WERI-Rb-1 (cell line): ENCODE results near the gene COPS3.

Experiments used
- DNase-seq: peaks from one replicate; pipeline ENCODE4 v3.0.0-alpha.2; 2020
- H3K27ac ChIP-seq: fragments of 250-450 bp; sonication (Bioruptor Pico); 2 replicates; pipeline ENCODE4 v1.5.1; 2020; ENCODE audit warnings: mild to moderate bottlenecking, moderate library complexity
- H3K27me3 ChIP-seq: fragments of 250-450 bp; sonication (Bioruptor Pico); 2 replicates; pipeline ENCODE4 v1.5.1; 2021; ENCODE audit warnings: mild to moderate bottlenecking, low read depth, moderate library complexity; ENCODE audit not compliant: insufficient read depth, severe bottlenecking
- H3K36me3 ChIP-seq: fragments of 250-450 bp; sonication (Bioruptor Pico); 2 replicates; pipeline ENCODE4 v1.5.1; 2020; ENCODE audit warnings: mild to moderate bottlenecking, moderate library complexity
- H3K4me3 ChIP-seq: 2 replicates; pipeline ENCODE4 v1.5.1; 2011; ENCODE audit warnings: low read depth, mild to moderate bottlenecking, control low read depth, low read length
- H3K9me3 ChIP-seq: fragments of 250-450 bp; sonication (Bioruptor Pico); 2 replicates; pipeline ENCODE4 v1.5.1; 2021; ENCODE audit warnings: mild to moderate bottlenecking, moderate library complexity; ENCODE audit not compliant: severe bottlenecking
- TF ChIP-seq, protein P1 (sequence below): IDR thresholded peaks from 2 replicates; pipeline ENCODE4 v1.5.1; 2011; ENCODE audit warnings: low read depth, mild to moderate bottlenecking, control low read depth, inconsistent platforms, low read length

Gene COPS3

DNA sequence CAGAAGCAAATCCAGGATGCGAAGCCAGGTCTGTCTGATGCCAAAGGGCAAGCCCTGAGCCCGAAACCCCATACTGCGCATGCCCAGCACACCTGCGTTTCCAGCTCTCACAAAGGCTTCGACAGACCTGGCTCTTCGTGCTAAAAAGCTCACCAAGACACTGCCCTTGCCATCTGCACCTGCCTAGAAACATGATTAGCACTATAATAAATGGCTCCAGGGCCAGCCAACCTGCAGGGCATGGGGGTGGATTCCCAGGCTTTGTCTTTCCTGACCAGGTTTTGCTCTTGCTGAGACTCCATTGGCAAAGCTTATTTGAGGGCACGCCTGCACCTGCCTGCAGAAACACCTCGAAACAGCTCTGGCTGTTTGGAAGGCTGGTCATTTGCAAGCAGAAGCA is 60.5 kb downstream of the COPS3 start:
- Histone ChIP-seq H3K9me3 (no peaks in the 10 kb centered on the region), H3K36me3 (peaks cover 86% of the 10 kb centered on the region), H3K27me3 (no peaks in the 10 kb centered on the region), H3K4me3 (no peak overlapping the region), H3K27ac (no peak overlapping the region; the same call in 1 of the 2 replicates)
- TF ChIP-seq, protein P1, sequence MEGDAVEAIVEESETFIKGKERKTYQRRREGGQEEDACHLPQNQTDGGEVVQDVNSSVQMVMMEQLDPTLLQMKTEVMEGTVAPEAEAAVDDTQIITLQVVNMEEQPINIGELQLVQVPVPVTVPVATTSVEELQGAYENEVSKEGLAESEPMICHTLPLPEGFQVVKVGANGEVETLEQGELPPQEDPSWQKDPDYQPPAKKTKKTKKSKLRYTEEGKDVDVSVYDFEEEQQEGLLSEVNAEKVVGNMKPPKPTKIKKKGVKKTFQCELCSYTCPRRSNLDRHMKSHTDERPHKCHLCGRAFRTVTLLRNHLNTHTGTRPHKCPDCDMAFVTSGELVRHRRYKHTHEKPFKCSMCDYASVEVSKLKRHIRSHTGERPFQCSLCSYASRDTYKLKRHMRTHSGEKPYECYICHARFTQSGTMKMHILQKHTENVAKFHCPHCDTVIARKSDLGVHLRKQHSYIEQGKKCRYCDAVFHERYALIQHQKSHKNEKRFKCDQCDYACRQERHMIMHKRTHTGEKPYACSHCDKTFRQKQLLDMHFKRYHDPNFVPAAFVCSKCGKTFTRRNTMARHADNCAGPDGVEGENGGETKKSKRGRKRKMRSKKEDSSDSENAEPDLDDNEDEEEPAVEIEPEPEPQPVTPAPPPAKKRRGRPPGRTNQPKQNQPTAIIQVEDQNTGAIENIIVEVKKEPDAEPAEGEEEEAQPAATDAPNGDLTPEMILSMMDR = no peak
- DNase-seq = no peak

DNA sequence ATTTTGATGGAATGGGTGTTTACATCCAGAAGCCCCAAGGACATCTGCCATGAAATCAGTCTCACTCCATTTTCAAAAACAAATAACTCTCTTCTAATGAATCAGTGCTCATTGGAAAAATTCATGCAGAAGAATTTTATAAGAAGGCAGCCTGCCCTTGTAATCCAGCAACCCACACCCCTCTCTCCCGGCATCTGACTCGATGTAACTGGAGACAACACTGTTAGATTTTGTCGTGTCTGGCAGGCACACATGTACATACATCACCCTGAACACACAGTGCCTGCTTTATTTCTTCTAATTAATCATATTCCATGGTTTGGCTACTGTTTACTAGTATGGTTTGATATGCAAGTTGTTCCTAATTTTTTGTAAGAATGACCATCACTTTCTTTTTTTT is 63.1 kb downstream of the COPS3 start:
- H3K27ac ChIP-seq = no peak overlapping the region
- no peaks in the 10 kb centered on the region for H3K9me3 ChIP-seq
- H3K36me3 ChIP-seq = peaks cover 82% of the 10 kb centered on the region
- no peak for DNase-seq
- TF ChIP-seq, protein P1 = no peak
- no peaks in the 10 kb centered on the region for H3K27me3 ChIP-seq
- no peak overlapping the region for H3K4me3 ChIP-seq

DNA sequence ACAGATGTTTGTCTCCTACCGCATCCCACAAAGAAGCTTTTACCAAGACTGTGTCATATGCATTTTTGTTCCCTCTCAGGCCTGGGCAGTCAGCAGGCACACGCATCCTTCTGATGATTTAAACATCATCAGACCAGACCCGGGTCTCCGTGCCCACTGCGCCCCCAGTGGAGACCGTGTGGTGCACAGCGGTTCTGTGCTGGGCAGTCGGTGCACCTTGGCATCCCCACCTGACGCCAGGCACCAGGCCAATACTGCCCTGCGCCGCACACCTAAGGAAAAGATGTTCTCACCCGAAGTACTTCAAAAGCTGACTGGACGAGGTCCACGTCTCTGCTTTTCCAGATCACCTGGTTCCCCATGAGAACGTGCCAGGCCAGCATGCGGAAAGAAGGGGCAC is 64.3 kb downstream of the COPS3 start:
- TF ChIP-seq, protein P1 = peak; percentile 23; the same call in 1 of the 2 replicates
- no peaks in the 10 kb centered on the region for H3K9me3 ChIP-seq
- no peak for DNase-seq
- no peak overlapping the region for H3K4me3 ChIP-seq
- H3K36me3 ChIP-seq = peaks cover 85% of the 10 kb centered on the region
- no peaks in the 10 kb centered on the region for H3K27me3 ChIP-seq
- no peak overlapping the region for H3K27ac ChIP-seq

DNA sequence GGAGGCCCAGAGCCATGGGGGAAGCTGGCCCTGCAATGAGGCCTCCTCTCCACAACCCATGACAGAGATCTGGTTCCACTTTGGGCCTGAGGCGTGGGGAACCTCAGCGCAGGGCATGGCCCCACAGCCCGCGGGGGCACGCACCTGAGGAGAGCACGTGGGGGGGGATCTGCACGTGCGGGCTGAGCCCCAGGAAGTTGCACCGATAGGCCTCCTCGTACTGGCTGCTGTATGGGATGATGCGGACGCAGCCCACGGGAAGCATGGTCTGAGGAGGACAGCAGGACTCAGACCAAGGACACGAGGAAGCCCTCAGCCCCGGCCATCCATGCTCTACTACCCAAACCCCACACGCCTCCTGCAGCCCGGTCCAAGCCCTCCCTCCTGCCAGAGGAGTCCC is 64.8 kb downstream of the COPS3 start:
- no peak overlapping the region for H3K4me3 ChIP-seq
- TF ChIP-seq, protein P1 = no peak
- DNase-seq = no peak
- H3K27ac ChIP-seq = no peak overlapping the region
- no peaks in the 10 kb centered on the region for H3K27me3 ChIP-seq
- peaks cover 81% of the 10 kb centered on the region for H3K36me3 ChIP-seq
- H3K9me3 ChIP-seq = no peaks in the 10 kb centered on the region

DNA sequence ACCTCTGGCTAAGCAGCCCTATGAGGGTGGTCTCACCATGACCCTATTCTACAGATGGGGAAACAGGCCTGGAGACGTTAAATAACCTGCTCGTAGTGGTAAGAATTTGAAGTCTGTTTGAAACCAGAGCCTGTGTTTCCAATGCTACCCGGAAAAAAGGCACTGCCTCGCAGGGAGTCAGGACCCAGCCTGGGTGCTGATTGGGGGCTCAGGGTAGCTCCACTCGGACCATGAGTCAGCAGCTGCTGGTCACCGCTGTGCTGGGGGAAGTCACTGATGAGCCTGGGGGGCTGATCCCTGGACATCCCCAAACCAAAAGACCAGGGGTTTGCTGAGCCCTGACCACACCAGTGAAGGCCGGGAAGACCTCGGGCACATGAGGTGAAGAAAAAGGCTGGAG is 65.5 kb downstream of the COPS3 start:
- no peak overlapping the region for H3K27ac ChIP-seq
- H3K36me3 ChIP-seq = peaks cover 74% of the 10 kb centered on the region
- H3K4me3 ChIP-seq = no peak overlapping the region

More for the DNA sequence above, 65.5 kb downstream of the COPS3 start:
- Histone ChIP-seq H3K9me3 (no peaks in the 10 kb centered on the region), H3K27me3 (no peaks in the 10 kb centered on the region)
- DNase-seq = no peak
- TF ChIP-seq, protein P1 = no peak
